ENCODE measurements around the gene FBXL7. TPM values are rescaled to one million over a fixed set of nuclear protein-coding genes. Genes with fewer than 3 reads are reported as not detected.

Gene FBXL7
- total and polyA plus RNA-seq, 2 donors (not counting 1 experiment from before 2014, with no cell fraction given) = not detected

DNA sequence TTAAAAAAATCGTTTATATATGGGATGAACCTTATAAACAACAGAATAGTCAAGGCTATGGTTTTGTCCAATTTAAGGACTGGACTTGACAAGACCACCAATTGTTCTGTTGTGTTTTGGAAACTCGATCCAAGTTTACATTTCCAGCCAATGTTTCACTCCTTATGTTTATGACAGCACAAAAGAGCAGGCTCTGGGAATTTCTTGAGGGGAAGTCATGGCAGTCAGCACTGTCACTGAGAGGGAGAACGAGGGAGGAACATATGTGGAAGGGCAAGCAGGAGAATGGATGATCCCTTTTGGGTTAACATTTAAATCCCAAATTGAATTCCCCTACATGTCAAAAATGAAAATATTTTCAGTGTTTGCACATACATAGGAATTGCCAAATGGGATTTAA lies 387.1 kb downstream of the FBXL7 start:
- Histone ChIP-seq H3K4me2 (replicated peaks; ENCODE audit: low read depth, low read length, poor library complexity, severe bottlenecking) (no peak overlapping the region), H3K9me3 (ENCODE audit: control extremely low read depth in 1 of 3, control insufficient read depth in 2 of 3, insufficient read depth in 1 of 3, low read length in 2 of 3) (peaks cover 0 to 8% (median 0%) of the 10 kb centered on the region in 3 donors), H3K36me3 (replicated peaks in 1 of 2; ENCODE audit: control extremely low read depth in 1 of 2, control insufficient read depth in 1 of 2, extremely low read depth in 1 of 2, insufficient read depth in 2 of 2, low read length in 1 of 2) (no peaks in the 10 kb centered on the region), H3K4me3 (ENCODE audit: control extremely low read depth in 1 of 5, extremely low read depth in 1 of 5, insufficient read depth in 1 of 5, low read depth in 2 of 5, low read length in 4 of 5) (no peak overlapping the region), H2AFZ (ENCODE audit: insufficient read depth, low read depth, low read length, poor library complexity, severe bottlenecking) (no peak overlapping the region), H3K27me3 (replicated peaks in 1 of 4; ENCODE audit: control extremely low read depth in 1 of 4, control insufficient read depth in 3 of 4, insufficient read depth in 4 of 4, low read length in 3 of 4) (no peaks in the 10 kb centered on the region), H3K79me2 (ENCODE audit: control insufficient read depth, insufficient read depth, low read length) (no peaks in the 10 kb centered on the region), H3K9ac (ENCODE audit: low read length) (no peak overlapping the region), H4K20me1 (ENCODE audit: control insufficient read depth, insufficient read depth, low read length, poor library complexity, severe bottlenecking) (no peaks in the 10 kb centered on the region), H3K27ac (ENCODE audit: low read length in 2 of 2) (no peak overlapping the region), H3K4me1 (ENCODE audit: control insufficient read depth in 2 of 2, insufficient read depth in 2 of 2, low read length in 2 of 2) (no peaks in the 10 kb centered on the region)
- CTCF ChIA-PET = no interaction called here
- intact Hi-C loops (cut with micrococcal nuclease) = no loop called here
- ATAC-seq (ENCODE audit: low read depth) = no peak
- Mint-ChIP-seq H3K9me3 (ENCODE audit: insufficient read depth) (no peaks in the 10 kb centered on the region), H3K27ac (no peak overlapping the region), H3K4me3 (no peak overlapping the region), H3K27me3 (no peaks in the 10 kb centered on the region), H3K4me1 (no peaks in the 10 kb centered on the region)
- TF ChIP-seq EZH2 (IDR thresholded peaks at IDR 0.05; ENCODE audit: borderline replicate concordance, insufficient read depth, low read depth, low read length, poor library complexity, severe bottlenecking) = no peak
- TF ChIP-seq, protein P1, sequence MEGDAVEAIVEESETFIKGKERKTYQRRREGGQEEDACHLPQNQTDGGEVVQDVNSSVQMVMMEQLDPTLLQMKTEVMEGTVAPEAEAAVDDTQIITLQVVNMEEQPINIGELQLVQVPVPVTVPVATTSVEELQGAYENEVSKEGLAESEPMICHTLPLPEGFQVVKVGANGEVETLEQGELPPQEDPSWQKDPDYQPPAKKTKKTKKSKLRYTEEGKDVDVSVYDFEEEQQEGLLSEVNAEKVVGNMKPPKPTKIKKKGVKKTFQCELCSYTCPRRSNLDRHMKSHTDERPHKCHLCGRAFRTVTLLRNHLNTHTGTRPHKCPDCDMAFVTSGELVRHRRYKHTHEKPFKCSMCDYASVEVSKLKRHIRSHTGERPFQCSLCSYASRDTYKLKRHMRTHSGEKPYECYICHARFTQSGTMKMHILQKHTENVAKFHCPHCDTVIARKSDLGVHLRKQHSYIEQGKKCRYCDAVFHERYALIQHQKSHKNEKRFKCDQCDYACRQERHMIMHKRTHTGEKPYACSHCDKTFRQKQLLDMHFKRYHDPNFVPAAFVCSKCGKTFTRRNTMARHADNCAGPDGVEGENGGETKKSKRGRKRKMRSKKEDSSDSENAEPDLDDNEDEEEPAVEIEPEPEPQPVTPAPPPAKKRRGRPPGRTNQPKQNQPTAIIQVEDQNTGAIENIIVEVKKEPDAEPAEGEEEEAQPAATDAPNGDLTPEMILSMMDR (IDR thresholded peaks at IDR 0.05) = no peak
- no peak for DNase-seq
- POLR2A ChIA-PET = no interaction called here
- WGBS (ENCODE audit: insufficient coverage) = no CpG with 5 or more reads among the region's 3 CpGs

DNA sequence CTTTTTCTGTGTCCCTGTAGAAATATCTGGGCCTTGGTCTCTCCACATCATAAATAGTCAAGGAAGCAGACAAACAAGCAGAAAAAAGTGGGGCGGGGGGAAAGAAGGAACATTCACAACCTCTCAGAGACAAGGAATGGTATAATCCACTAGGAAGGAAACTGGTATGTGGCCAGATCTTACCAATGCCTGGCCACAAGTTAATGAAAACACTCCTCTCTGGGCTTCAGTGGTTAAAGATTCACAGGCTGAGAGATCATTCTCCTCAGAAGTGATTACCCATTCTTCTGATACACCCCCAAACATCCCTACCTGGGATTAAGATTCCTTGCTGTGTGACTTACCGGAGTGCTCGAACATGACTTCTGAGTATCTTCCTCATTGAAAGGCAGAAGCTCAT lies 389.0 kb downstream of the FBXL7 start:
- CTCF ChIA-PET = no interaction called here
- Mint-ChIP-seq H3K27ac (no peak overlapping the region), H3K9me3 (ENCODE audit: insufficient read depth) (no peaks in the 10 kb centered on the region), H3K4me3 (no peak overlapping the region), H3K4me1 (no peaks in the 10 kb centered on the region), H3K27me3 (no peaks in the 10 kb centered on the region)
- H2AFZ ChIP-seq (ENCODE audit: insufficient read depth, low read depth, low read length, poor library complexity, severe bottlenecking) = no peak overlapping the region
- no peaks in the 10 kb centered on the region for H3K79me2 ChIP-seq (ENCODE audit: control insufficient read depth, insufficient read depth, low read length)
- no peak for ATAC-seq (ENCODE audit: low read depth)
- H4K20me1 ChIP-seq (ENCODE audit: control insufficient read depth, insufficient read depth, low read length, poor library complexity, severe bottlenecking) = no peaks in the 10 kb centered on the region
- no peak for DNase-seq
- peaks cover 0 to 8% (median 0%) of the 10 kb centered on the region in 3 donors for H3K9me3 ChIP-seq (ENCODE audit: control extremely low read depth in 1 of 3, control insufficient read depth in 2 of 3, insufficient read depth in 1 of 3, low read length in 2 of 3)
- no peaks in the 10 kb centered on the region for H3K36me3 ChIP-seq (replicated peaks in 1 of 2; ENCODE audit: control extremely low read depth in 1 of 2, control insufficient read depth in 1 of 2, extremely low read depth in 1 of 2, insufficient read depth in 2 of 2, low read length in 1 of 2)
- H3K4me2 ChIP-seq (replicated peaks; ENCODE audit: low read depth, low read length, poor library complexity, severe bottlenecking) = no peak overlapping the region
- 90% methylated on average over 3 of the region's 3 CpGs for WGBS (ENCODE audit: insufficient coverage)
- POLR2A ChIA-PET = no interaction called here
- H3K9ac ChIP-seq (ENCODE audit: low read length) = no peak overlapping the region
- no peaks in the 10 kb centered on the region for H3K27me3 ChIP-seq (replicated peaks in 1 of 4; ENCODE audit: control extremely low read depth in 1 of 4, control insufficient read depth in 3 of 4, insufficient read depth in 4 of 4, low read length in 3 of 4)
- no peak overlapping the region for H3K4me3 ChIP-seq (ENCODE audit: control extremely low read depth in 1 of 5, extremely low read depth in 1 of 5, insufficient read depth in 1 of 5, low read depth in 2 of 5, low read length in 4 of 5)
- intact Hi-C loops (cut with micrococcal nuclease) = no loop called here
- H3K27ac ChIP-seq (ENCODE audit: low read length in 2 of 2) = no peak overlapping the region
- no peak for TF ChIP-seq EZH2 (IDR thresholded peaks at IDR 0.05; ENCODE audit: borderline replicate concordance, insufficient read depth, low read depth, low read length, poor library complexity, severe bottlenecking)
- TF ChIP-seq, protein P1 (IDR thresholded peaks at IDR 0.05) = no peak
- no peaks in the 10 kb centered on the region for H3K4me1 ChIP-seq (ENCODE audit: control insufficient read depth in 2 of 2, insufficient read depth in 2 of 2, low read length in 2 of 2)

All from B cell (primary cell).